GDM1 (cell line): Measurements from ENCODE around the gene FBN1.

Experiments used
- DNase-seq: peaks from one replicate; lab custom pipeline; 2025; lab: John Stamatoyannopoulos, UW

The FBN1 gene

GRCh38 chr15:48366584-48367312 lies 278.8 kb downstream of the FBN1 start:
- no peak for DNase-seq

GRCh38 chr15:48365575-48365974 lies 279.9 kb downstream of the FBN1 start:
- DNase-seq, result no peak

- DNase-seq, result no peak
Measured at GRCh38 chr15:48363474-48363873, 282.0 kb downstream of the FBN1 start.

- no peak for DNase-seq
Measured at GRCh38 chr15:48361685-48362084, 283.8 kb downstream of the FBN1 start.

- DNase-seq, result no peak
Measured at GRCh38 chr15:48360841-48361240, 284.7 kb downstream of the FBN1 start.
